ENCODE measurements around the gene DNAH2. TPM values are rescaled to one million over a fixed set of nuclear protein-coding genes. Genes with fewer than 3 reads are reported as not detected.
A peak's percentile ranks its signal among the peaks of the same experiment; 100 is the strongest.

DNAH2 gene
- total and polyA plus RNA-seq, 2 of the 4 experiments (the other 2 are of a cell fraction): under 0.01 to 0.02 TPM

- Histone ChIP-seq H3K4ac (ENCODE audit: low read depth, low read length) (no peak overlapping the region), H2AK5ac (ENCODE audit: low read depth, low read length) (no peak overlapping the region), H2BK5ac (ENCODE audit: low read depth, low read length, poor library complexity, severe bottlenecking) (no peak overlapping the region), H2AFZ (replicated peaks; ENCODE audit: low read length, poor library complexity) (peak overlapping the region; percentile 38), H3K18ac (ENCODE audit: low read depth, low read length) (no peak overlapping the region), H4K20me1 (ENCODE audit: insufficient read depth, low read length) (no peaks in the 10 kb centered on the region), H4K5ac (ENCODE audit: low read depth, low read length) (no peak overlapping the region), H3K9me3 (ENCODE audit: control insufficient read depth, insufficient read depth, low read length) (no peaks in the 10 kb centered on the region), H3K4me3 (ENCODE audit: insufficient read depth, low read depth, low read length) (no peak overlapping the region), H3K4me2 (ENCODE audit: low read depth, low read length) (no peak overlapping the region), H3K79me1 (ENCODE audit: low read depth in 1 of 2, low read length in 2 of 2) (no peaks in the 10 kb centered on the region), H4K91ac (ENCODE audit: insufficient read depth, low read depth, low read length) (no peak overlapping the region), H2BK20ac (ENCODE audit: low read depth, low read length) (no peak overlapping the region), H3K23ac (ENCODE audit: low read depth, low read length) (no peak overlapping the region; the same call in 1 of the 2 replicates), H3K9me1 (ENCODE audit: insufficient read depth, low read length) (no peaks in the 10 kb centered on the region), H3K9ac (ENCODE audit: low read depth, low read length) (no peak overlapping the region), H2BK120ac (ENCODE audit: low read depth, low read length) (no peak overlapping the region), H3K36me3 (ENCODE audit: control insufficient read depth, insufficient read depth, low read length) (peaks cover 9% of the 10 kb centered on the region), H3K4me1 (ENCODE audit: control insufficient read depth, insufficient read depth, low read length) (peaks cover 3% of the 10 kb centered on the region; the same call in 1 of the 2 replicates), H2AK9ac (replicated peaks; ENCODE audit: low read depth, low read length, poor library complexity) (peak overlapping the region; percentile 45), H4K8ac (ENCODE audit: low read depth in 2 of 2, low read length in 2 of 2) (no peak overlapping the region), H3K27me3 (ENCODE audit: control insufficient read depth, insufficient read depth, low read length) (peaks cover 41% of the 10 kb centered on the region), H3K56ac (ENCODE audit: extremely low read depth, insufficient read depth, low read length) (no peak overlapping the region), H3K14ac (replicated peaks; ENCODE audit: low read depth, low read length) (no peak overlapping the region), H3K27ac (ENCODE audit: insufficient read depth, low read length) (no peak overlapping the region), H2BK15ac (ENCODE audit: low read depth, low read length) (no peak overlapping the region)
- POLR2A ChIA-PET (ENCODE audit: unreplicated experiment): interaction anchor here (0.6 kb wide), 2 partner anchors 14 to 48 kb away, joined by 3 to 4 read pairs; no protein-coding TSS in a partner anchor
- no peak for TF ChIP-seq FOS (IDR thresholded peaks at IDR 0.05; ENCODE audit: low read depth, low read length)
- TF ChIP-seq NFE2L2 (IDR thresholded peaks at IDR 0.05; ENCODE audit: low read depth, low read length): no peak
- in situ Hi-C loops (cut with MboI; ENCODE audit: low sequenced_read_pairs) (no loop called here), dilution Hi-C loops (cut with HindIII; ENCODE audit: low sequenced_read_pairs, unreplicated experiment) (no loop called here), intact Hi-C loops (cut with micrococcal nuclease) (no loop called here)
- BruUV-seq (replicated peaks): no TSS peak
- no peak for ATAC-seq (ENCODE audit: low read depth)
- DNase-seq: no peak
- WGBS, 2 experiments (ENCODE audit: extremely low coverage in 2 of 2, insufficient read length in 1 of 2): 21% methylated on average over 5 of the region's 24 CpGs; no CpG with 5 or more reads in 1 of the 2 experiments
- CTCF ChIA-PET: interaction anchor here (0.6 to 2.3 kb wide), 2 partner anchors 9 to 16 kb away, joined by 3 to 7 read pairs; partner anchors contain the start of gene TP53
Observed at GRCh38 chr17:7703584-7704479, 13.7 kb upstream of the DNAH2 start.
